H7 (cell line): ENCODE measurements around the gene DLD. TPM values are rescaled to one million over a fixed set of nuclear protein-coding genes. Genes with fewer than 3 reads are reported as not detected.

Experiments used
- total RNA-seq: library from RNA; depleted of rRNA; stranded (reverse); fragments of >200 nt; shearing (Covaris generic); gene quantifications from 2 replicates; pipeline ENCODE4 v1.2.3, GENCODE V29; 2014; rRNA removed

The DLD gene
- total RNA-seq, 1 experiment from 2014 or later: 58.5 TPM

Other genes starting within 250 kb of the DLD start
- 0.04 TPM in 1 of 2 replicates, not detected in the other for gene SLC26A4, start 230.4 kb upstream of the DLD start, total RNA-seq
- 28.1 and 28.2 TPM in 2 replicates for gene CBLL1, start 147.0 kb upstream of the DLD start, total RNA-seq
- gene SLC26A3, start 88.0 kb upstream of the DLD start, total RNA-seq: not detected in 2 replicates
- 61.0 and 77.2 TPM in 2 replicates for gene LAMB1, start 112.0 kb downstream of the DLD start, total RNA-seq
- not detected in 2 replicates for gene LAMB4, start 239.2 kb downstream of the DLD start, total RNA-seq